GM19099 (cell line): ENCODE measurements around the gene NSUN2.

Experiments used
- POLR2A ChIP-seq: IDR thresholded peaks from 3 replicates; pipeline ENCODE4 v1.6.1; 2011; ENCODE audit warnings: low read depth; ENCODE audit not compliant: insufficient read length; ENCODE audit errors: extremely low read depth

NSUN2 gene

GRCh38 chr5:6655432-6655831, 22.6 kb upstream of the NSUN2 start:
- TF ChIP-seq POLR2A: no peak

GRCh38 chr5:6652025-6652424, 19.2 kb upstream of the NSUN2 start:
- no peak for TF ChIP-seq POLR2A

GRCh38 chr5:6649681-6650080, 16.8 kb upstream of the NSUN2 start:
- no peak for TF ChIP-seq POLR2A

GRCh38 chr5:6649186-6649585, 16.3 kb upstream of the NSUN2 start:
- TF ChIP-seq POLR2A: no peak

- TF ChIP-seq POLR2A: no peak
Measured at GRCh38 chr5:6644794-6645241, 12.0 kb upstream of the NSUN2 start.

- no peak for TF ChIP-seq POLR2A
Measured at GRCh38 chr5:6642655-6643054, 9.8 kb upstream of the NSUN2 start.

GRCh38 chr5:6638236-6638635, 5.4 kb upstream of the NSUN2 start:
- no peak for TF ChIP-seq POLR2A

- TF ChIP-seq POLR2A: no peak
Measured at GRCh38 chr5:6637590-6637989, 4.7 kb upstream of the NSUN2 start.

GRCh38 chr5:6637022-6637421, 4.2 kb upstream of the NSUN2 start:
- TF ChIP-seq POLR2A: no peak

- TF ChIP-seq POLR2A: no peak
Measured at GRCh38 chr5:6636293-6636692, 3.4 kb upstream of the NSUN2 start.

GRCh38 chr5:6634788-6635430, 2.1 kb upstream of the NSUN2 start:
- TF ChIP-seq POLR2A: no peak

GRCh38 chr5:6634306-6634705, 1.5 kb upstream of the NSUN2 start:
- no peak for TF ChIP-seq POLR2A

GRCh38 chr5:6633469-6634245, 813 bp upstream of the NSUN2 start:
- no peak for TF ChIP-seq POLR2A

GRCh38 chr5:6632324-6632887, 438 bp downstream of the NSUN2 start:
- no peak for TF ChIP-seq POLR2A

- TF ChIP-seq POLR2A: no peak
Measured at GRCh38 chr5:6631441-6631840, 1.4 kb downstream of the NSUN2 start.

- no peak for TF ChIP-seq POLR2A
Measured at GRCh38 chr5:6626508-6626907, 6.3 kb downstream of the NSUN2 start.
